ENCODE results near the gene SLC16A12. TPM values are rescaled to one million over a fixed set of nuclear protein-coding genes. Genes with fewer than 3 reads are reported as not detected.

Gene SLC16A12
- total and polyA plus RNA-seq, 2 donors (not counting 3 experiments of a cell fraction or from before 2014, with no cell fraction given), result not detected

GRCh38 chr10:89452193-89452592 lies 83.2 kb downstream of the SLC16A12 start:
- H3K4me2 ChIP-seq (ENCODE audit: insufficient read depth, low read length), result no peak overlapping the region
- no peaks in the 10 kb centered on the region for H3K9me1 ChIP-seq (replicated peaks; ENCODE audit: control insufficient read depth, extremely low read depth, insufficient read depth, low read length)
- DNase-seq (ENCODE audit: low read depth, low spot score) (peak; percentile 24), FAIRE-seq (no peak)
- TF ChIP-seq CTCF (IDR thresholded peaks at IDR 0.05; ENCODE audit: extremely low read depth in 1 of 2, insufficient read depth in 1 of 2, low read depth in 1 of 2, low read length in 2 of 2) (no peak), GATA2 (IDR thresholded peaks at IDR 0.05; ENCODE audit: insufficient read depth, insufficient read length, low read depth, low read length) (no peak), JUN (IDR thresholded peaks at IDR 0.05; ENCODE audit: borderline replicate concordance, insufficient read depth, insufficient read length, low read depth) (no peak), MYC (IDR thresholded peaks at IDR 0.05; ENCODE audit: low read depth, low read length) (no peak), POLR2A (IDR thresholded peaks at IDR 0.05; ENCODE audit: low read depth, low read length) (no peak), POLR2AphosphoS5 (IDR thresholded peaks at IDR 0.05; ENCODE audit: insufficient read depth, low read depth, low read length) (no peak), FOS (IDR thresholded peaks at IDR 0.05; ENCODE audit: borderline replicate concordance, insufficient read depth, low read length) (peak; percentile 44), EZH2 (IDR thresholded peaks at IDR 0.05; ENCODE audit: borderline replicate concordance, low read depth, low read length, severe bottlenecking) (no peak)
- ChIA-PET POLR2A (no interaction called here), CTCF (interaction anchor here (1.1 to 1.5 kb wide), 3 partner anchors 14 to 23 kb away, joined by 3 to 6 read pairs (median 5); no protein-coding TSS in a partner anchor)
- H3K4me1 ChIP-seq (ENCODE audit: control insufficient read depth, extremely low read depth, insufficient read depth, low read length), result peaks cover 4% of the 10 kb centered on the region
- dilution Hi-C loops (cut with MboI; ENCODE audit: extremely low pct_ligation_motif_present, low sequenced_read_pairs) (no loop called here), intact Hi-C loops (cut with micrococcal nuclease) (no loop called here)
- H3K9ac ChIP-seq (replicated peaks; ENCODE audit: extremely low read depth, insufficient read depth, low read length), result no peak overlapping the region
- no peak overlapping the region for H3K27ac ChIP-seq (ENCODE audit: insufficient read depth, low read depth, low read length)
- no peaks in the 10 kb centered on the region for H3K9me3 ChIP-seq (replicated peaks; ENCODE audit: control insufficient read depth, insufficient read depth, low read length)
- no peak overlapping the region for H2AFZ ChIP-seq (ENCODE audit: low read depth, low read length)
- no TSS peak for BruUV-seq (replicated peaks)
- H3K79me2 ChIP-seq (ENCODE audit: control insufficient read depth, insufficient read depth, low read length), result no peaks in the 10 kb centered on the region
- no peaks in the 10 kb centered on the region for H3K36me3 ChIP-seq (ENCODE audit: control insufficient read depth in 2 of 2, extremely low read depth in 1 of 2, insufficient read depth in 2 of 2, low read length in 2 of 2)
- no peaks in the 10 kb centered on the region for H3K27me3 ChIP-seq (ENCODE audit: control insufficient read depth in 2 of 2, insufficient read depth in 2 of 2, low read length in 2 of 2)
- no peaks in the 10 kb centered on the region for H4K20me1 ChIP-seq (replicated peaks; ENCODE audit: control insufficient read depth, extremely low read depth, insufficient read depth, low read length)
- H3K4me3 ChIP-seq (replicated peaks in 1 of 3; ENCODE audit: insufficient read depth in 1 of 3, low read depth in 1 of 3, low read length in 3 of 3), result no peak overlapping the region

All from endothelial cell of umbilical vein (primary cell).